HEK293 (cell line): Measurements from ENCODE around the gene DGKB.

Experiments
- CTCF ChIA-PET: fragments of 350-600 bp; formaldehyde crosslinking; extraction: SDS; loops from one replicate; lab custom pipeline; 2021; ENCODE audit warnings: antibody characterized with exemption; lab: Yijun Ruan, JAX
- POLR2A ChIA-PET: fragments of 300-600 bp; formaldehyde crosslinking; extraction: SDS; loops from one replicate; lab custom pipeline; 2020; ENCODE audit warnings: antibody characterized with exemption, inconsistent platforms; lab: Yijun Ruan, JAX
- H3K27ac ChIP-seq: fragments of 200-500 bp; sonication (Bioruptor generic); 2 replicates; pipeline ENCODE4 v1.5.1; 2014; ENCODE audit warnings: low read depth, low read length, control low read depth, inconsistent platforms; ENCODE audit errors: extremely low read depth
- H3K36me3 ChIP-seq, 2 experiments: fragments of 200-500 bp in 1 of 2; sonication (Bioruptor generic) in 1 of 2; 1 replicate in 1 of 2; 2 replicates in 1 of 2; pipeline ENCODE4 v1.5.1; 2014 to 2017; ENCODE audit warnings: inconsistent platforms in 2 of 2, low read length in 2 of 2; ENCODE audit not compliant: control insufficient read depth in 2 of 2, insufficient read depth in 1 of 2
- H3K4me1 ChIP-seq: fragments of 200-500 bp; sonication (Bioruptor generic); 2 replicates; pipeline ENCODE4 v1.5.1; 2014; ENCODE audit warnings: mild to moderate bottlenecking, low read length, inconsistent platforms; ENCODE audit not compliant: control insufficient read depth, insufficient read depth
- H3K4me3 ChIP-seq: 2 replicates; pipeline ENCODE4 v1.5.1; 2011; ENCODE audit warnings: low read depth, mild to moderate bottlenecking, control low read depth, low read length, moderate library complexity
- H3K9me3 ChIP-seq: fragments of 200-500 bp; sonication (Bioruptor generic); 2 replicates; pipeline ENCODE4 v1.5.1; 2014; ENCODE audit warnings: low read depth, low read length, inconsistent platforms; ENCODE audit not compliant: control insufficient read depth, insufficient read depth
- EGR2 ChIP-seq: fragments of 450-650 bp; formaldehyde crosslinking; IDR thresholded peaks from 2 replicates; pipeline ENCODE4 v1.5.1; 2016; ENCODE audit warnings: low read depth, missing biosample characterization, missing genetic modification characterization
- GLIS1 ChIP-seq: fragments of 450-650 bp; formaldehyde crosslinking; IDR thresholded peaks from 2 replicates; pipeline ENCODE4 v1.5.1; 2016; ENCODE audit warnings: missing biosample characterization, missing genetic modification characterization
- KLF7 ChIP-seq: fragments of 450-650 bp; formaldehyde crosslinking; IDR thresholded peaks from 2 replicates; pipeline ENCODE4 v1.5.1; 2016; ENCODE audit warnings: missing biosample characterization, missing genetic modification characterization, borderline replicate concordance
- PRDM4 ChIP-seq: fragments of 450-650 bp; formaldehyde crosslinking; IDR thresholded peaks from 2 replicates; pipeline ENCODE4 v1.5.1; 2017; ENCODE audit warnings: missing biosample characterization, missing genetic modification characterization
- SP7 ChIP-seq: fragments of 450-650 bp; formaldehyde crosslinking; IDR thresholded peaks from 2 replicates; pipeline ENCODE4 v1.5.1; 2016; ENCODE audit warnings: missing biosample characterization, missing genetic modification characterization
- TRIM28 ChIP-seq: IDR thresholded peaks from 2 replicates; pipeline ENCODE4 v1.6.1; 2011; ENCODE audit warnings: low read length, control low read depth, borderline replicate concordance
- ZBTB11 ChIP-seq: fragments of 450-650 bp; formaldehyde crosslinking; conservative IDR thresholded peaks from 2 replicates; pipeline ENCODE4 v1.5.1; 2016; ENCODE audit warnings: low read depth, missing biosample characterization, missing genetic modification characterization
- ZBTB48 ChIP-seq: fragments of 450-650 bp; formaldehyde crosslinking; IDR thresholded peaks from 2 replicates; pipeline ENCODE4 v1.5.1; 2016; ENCODE audit warnings: missing biosample characterization, missing genetic modification characterization
- ZEB2 ChIP-seq: fragments of 450-650 bp; formaldehyde crosslinking; IDR thresholded peaks from 2 replicates; pipeline ENCODE4 v1.5.1; 2016; ENCODE audit warnings: missing biosample characterization, missing genetic modification characterization
- ZNF138 ChIP-seq: fragments of 450-650 bp; formaldehyde crosslinking; IDR thresholded peaks from 2 replicates; pipeline ENCODE4 v1.5.1; 2016; ENCODE audit warnings: missing biosample characterization, missing genetic modification characterization, borderline replicate concordance
- ZNF423 ChIP-seq: fragments of 450-650 bp; formaldehyde crosslinking; IDR thresholded peaks from 2 replicates; pipeline ENCODE4 v1.5.1; 2016; ENCODE audit warnings: missing biosample characterization, missing genetic modification characterization
- ZNF529 ChIP-seq: fragments of 450-650 bp; formaldehyde crosslinking; IDR thresholded peaks from 2 replicates; pipeline ENCODE4 v1.5.1; 2017; ENCODE audit warnings: missing genetic modification characterization, missing biosample characterization; ENCODE audit not compliant: insufficient replicate concordance
- ZNF544 ChIP-seq: fragments of 450-650 bp; formaldehyde crosslinking; IDR thresholded peaks from 2 replicates; pipeline ENCODE4 v1.5.0; 2017; ENCODE audit warnings: missing biosample characterization, missing genetic modification characterization
- ZNF558 ChIP-seq: fragments of 450-650 bp; formaldehyde crosslinking; IDR thresholded peaks from 2 replicates; pipeline ENCODE4 v1.5.1; 2016; ENCODE audit warnings: missing biosample characterization, missing genetic modification characterization
- ZNF664 ChIP-seq: fragments of 450-650 bp; formaldehyde crosslinking; IDR thresholded peaks from 2 replicates; pipeline ENCODE4 v1.5.1; 2016; ENCODE audit warnings: missing biosample characterization, missing genetic modification characterization
- ZNF670 ChIP-seq: fragments of 450-650 bp; formaldehyde crosslinking; IDR thresholded peaks from 2 replicates; pipeline ENCODE4 v1.5.1; 2016; ENCODE audit warnings: missing biosample characterization, missing genetic modification characterization, low read depth
- ZXDB ChIP-seq: fragments of 450-650 bp; formaldehyde crosslinking; IDR thresholded peaks from 2 replicates; pipeline ENCODE4 v1.5.1; 2016; ENCODE audit warnings: missing biosample characterization, missing genetic modification characterization
- TF ChIP-seq, protein P1 (sequence below): fragments of 450-650 bp; formaldehyde crosslinking; IDR thresholded peaks from 2 replicates; pipeline ENCODE4 v1.5.1; 2016; ENCODE audit warnings: missing biosample characterization, missing genetic modification characterization
- TF ChIP-seq, protein P2 (sequence below): fragments of 450-650 bp; formaldehyde crosslinking; IDR thresholded peaks from 2 replicates; pipeline ENCODE4 v1.5.1; 2016; ENCODE audit warnings: missing biosample characterization, missing genetic modification characterization
- TF ChIP-seq, protein P3 (sequence below): fragments of 450-650 bp; formaldehyde crosslinking; IDR thresholded peaks from 2 replicates; pipeline ENCODE4 v1.5.1; 2016; ENCODE audit warnings: missing biosample characterization, missing genetic modification characterization
- TF ChIP-seq, protein P4 (sequence below): sonication (generic); formaldehyde crosslinking; IDR thresholded peaks from 2 replicates; pipeline ENCODE4 v1.8.1; 2022; ENCODE audit warnings: mild to moderate bottlenecking, moderate library complexity, missing genetic modification reagents

Gene DGKB

GRCh38 chr7:14839307-14839706, 63.2 kb downstream of the DGKB start (continued):
- no peak for TF ChIP-seq ZNF544 (tag by site-specific recombination)
- TF ChIP-seq, protein P1, sequence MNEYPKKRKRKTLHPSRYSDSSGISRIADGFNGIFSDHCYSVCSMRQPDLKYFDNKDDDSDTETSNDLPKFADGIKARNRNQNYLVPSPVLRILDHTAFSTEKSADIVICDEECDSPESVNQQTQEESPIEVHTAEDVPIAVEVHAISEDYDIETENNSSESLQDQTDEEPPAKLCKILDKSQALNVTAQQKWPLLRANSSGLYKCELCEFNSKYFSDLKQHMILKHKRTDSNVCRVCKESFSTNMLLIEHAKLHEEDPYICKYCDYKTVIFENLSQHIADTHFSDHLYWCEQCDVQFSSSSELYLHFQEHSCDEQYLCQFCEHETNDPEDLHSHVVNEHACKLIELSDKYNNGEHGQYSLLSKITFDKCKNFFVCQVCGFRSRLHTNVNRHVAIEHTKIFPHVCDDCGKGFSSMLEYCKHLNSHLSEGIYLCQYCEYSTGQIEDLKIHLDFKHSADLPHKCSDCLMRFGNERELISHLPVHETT (tag by site-specific recombination) = no peak
- no peak for TF ChIP-seq SP7 (tag by site-specific recombination)

DNA sequence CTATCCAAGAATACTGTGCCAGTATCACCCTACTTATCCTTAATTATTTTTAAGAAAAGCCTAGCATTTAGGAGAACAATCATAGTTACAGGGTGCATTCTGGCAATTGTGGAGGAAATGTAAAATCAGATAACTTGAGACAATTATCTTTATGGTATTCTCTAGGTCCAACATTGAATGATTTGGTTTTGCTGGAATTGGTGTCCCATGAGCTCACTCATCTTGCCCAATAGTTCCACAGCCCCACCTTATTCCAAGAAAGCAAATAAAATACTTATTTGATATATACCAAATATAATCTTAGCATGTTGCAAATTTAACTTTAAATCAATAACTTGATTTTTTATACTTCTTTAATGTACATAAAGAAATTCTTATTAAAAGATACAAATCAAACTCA, 65.3 kb downstream of the DGKB start:
- ChIA-PET CTCF (no interaction called here), POLR2A (no interaction called here)
- Histone ChIP-seq H3K36me3 (no peaks in the 10 kb centered on the region), H3K4me3 (no peak overlapping the region), H3K4me1 (no peaks in the 10 kb centered on the region), H3K9me3 (no peaks in the 10 kb centered on the region), H3K27ac (no peak overlapping the region)
- no peak for TF ChIP-seq EGR2 (tag by site-specific recombination)
- TF ChIP-seq ZNF670 (tag by site-specific recombination) = no peak
- TF ChIP-seq ZNF529 = no peak
- TF ChIP-seq, protein P2, sequence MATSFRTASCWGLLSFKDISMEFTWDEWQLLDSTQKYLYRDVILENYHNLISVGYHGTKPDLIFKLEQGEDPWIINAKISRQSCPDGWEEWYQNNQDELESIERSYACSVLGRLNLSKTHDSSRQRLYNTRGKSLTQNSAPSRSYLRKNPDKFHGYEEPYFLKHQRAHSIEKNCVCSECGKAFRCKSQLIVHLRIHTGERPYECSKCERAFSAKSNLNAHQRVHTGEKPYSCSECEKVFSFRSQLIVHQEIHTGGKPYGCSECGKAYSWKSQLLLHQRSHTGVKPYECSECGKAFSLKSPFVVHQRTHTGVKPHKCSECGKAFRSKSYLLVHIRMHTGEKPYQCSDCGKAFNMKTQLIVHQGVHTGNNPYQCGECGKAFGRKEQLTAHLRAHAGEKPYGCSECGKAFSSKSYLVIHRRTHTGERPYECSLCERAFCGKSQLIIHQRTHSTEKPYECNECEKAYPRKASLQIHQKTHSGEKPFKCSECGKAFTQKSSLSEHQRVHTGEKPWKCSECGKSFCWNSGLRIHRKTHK (tag by site-specific recombination) = no peak
- no peak for TF ChIP-seq TRIM28
- TF ChIP-seq ZEB2 (tag by site-specific recombination) = no peak
- TF ChIP-seq, protein P3, sequence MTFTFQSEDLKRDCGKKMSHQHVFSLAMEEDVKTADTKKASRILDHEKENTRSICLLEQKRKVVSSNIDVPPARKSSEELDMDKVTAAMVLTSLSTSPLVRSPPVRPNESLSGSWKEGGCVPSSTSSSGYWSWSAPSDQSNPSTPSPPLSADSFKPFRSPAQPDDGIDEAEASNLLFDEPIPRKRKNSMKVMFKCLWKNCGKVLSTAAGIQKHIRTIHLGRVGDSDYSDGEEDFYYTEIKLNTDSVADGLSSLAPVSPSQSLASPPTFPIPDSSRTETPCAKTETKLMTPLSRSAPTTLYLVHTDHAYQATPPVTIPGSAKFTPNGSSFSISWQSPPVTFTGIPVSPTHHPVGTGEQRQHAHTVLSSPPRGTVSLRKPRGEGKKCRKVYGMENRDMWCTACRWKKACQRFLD (tag by site-specific recombination) = no peak
- no peak for TF ChIP-seq ZNF664 (tag by site-specific recombination)
- no peak for TF ChIP-seq ZNF558
- TF ChIP-seq KLF7 = no peak
- TF ChIP-seq, protein P4, sequence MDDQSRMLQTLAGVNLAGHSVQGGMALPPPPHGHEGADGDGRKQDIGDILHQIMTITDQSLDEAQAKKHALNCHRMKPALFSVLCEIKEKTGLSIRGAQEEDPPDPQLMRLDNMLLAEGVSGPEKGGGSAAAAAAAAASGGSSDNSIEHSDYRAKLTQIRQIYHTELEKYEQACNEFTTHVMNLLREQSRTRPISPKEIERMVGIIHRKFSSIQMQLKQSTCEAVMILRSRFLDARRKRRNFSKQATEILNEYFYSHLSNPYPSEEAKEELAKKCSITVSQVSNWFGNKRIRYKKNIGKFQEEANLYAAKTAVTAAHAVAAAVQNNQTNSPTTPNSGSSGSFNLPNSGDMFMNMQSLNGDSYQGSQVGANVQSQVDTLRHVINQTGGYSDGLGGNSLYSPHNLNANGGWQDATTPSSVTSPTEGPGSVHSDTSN (CRISPR knock-in tag) = no peak
- TF ChIP-seq GLIS1 (tag by site-specific recombination) = no peak
- no peak for TF ChIP-seq ZBTB11 (tag by site-specific recombination)
- no peak for TF ChIP-seq ZBTB48 (tag by site-specific recombination)
- TF ChIP-seq ZXDB (tag by site-specific recombination) = no peak
- no peak for TF ChIP-seq PRDM4 (tag by site-specific recombination)
- TF ChIP-seq ZNF138 (tag by site-specific recombination) = no peak
- no peak for TF ChIP-seq ZNF423 (tag by site-specific recombination)
